Measurements from ENCODE around the gene BBS12.

GRCh38 chr4:122764821-122765215 is 32.3 kb downstream of the BBS12 start:
- TF ChIP-seq, protein P1, sequence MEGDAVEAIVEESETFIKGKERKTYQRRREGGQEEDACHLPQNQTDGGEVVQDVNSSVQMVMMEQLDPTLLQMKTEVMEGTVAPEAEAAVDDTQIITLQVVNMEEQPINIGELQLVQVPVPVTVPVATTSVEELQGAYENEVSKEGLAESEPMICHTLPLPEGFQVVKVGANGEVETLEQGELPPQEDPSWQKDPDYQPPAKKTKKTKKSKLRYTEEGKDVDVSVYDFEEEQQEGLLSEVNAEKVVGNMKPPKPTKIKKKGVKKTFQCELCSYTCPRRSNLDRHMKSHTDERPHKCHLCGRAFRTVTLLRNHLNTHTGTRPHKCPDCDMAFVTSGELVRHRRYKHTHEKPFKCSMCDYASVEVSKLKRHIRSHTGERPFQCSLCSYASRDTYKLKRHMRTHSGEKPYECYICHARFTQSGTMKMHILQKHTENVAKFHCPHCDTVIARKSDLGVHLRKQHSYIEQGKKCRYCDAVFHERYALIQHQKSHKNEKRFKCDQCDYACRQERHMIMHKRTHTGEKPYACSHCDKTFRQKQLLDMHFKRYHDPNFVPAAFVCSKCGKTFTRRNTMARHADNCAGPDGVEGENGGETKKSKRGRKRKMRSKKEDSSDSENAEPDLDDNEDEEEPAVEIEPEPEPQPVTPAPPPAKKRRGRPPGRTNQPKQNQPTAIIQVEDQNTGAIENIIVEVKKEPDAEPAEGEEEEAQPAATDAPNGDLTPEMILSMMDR (IDR thresholded peaks at IDR 0.05), result no peak
- TF ChIP-seq POLR2A (IDR thresholded peaks at IDR 0.05), result no peak

Measured in adrenal gland (tissue), 5 donors.